SK-N-SH (cell line): ENCODE measurements around the gene MAGI2. TPM values are rescaled to one million over a fixed set of nuclear protein-coding genes. Genes with fewer than 3 reads are reported as not detected.

Experiments used
- CTCF ChIA-PET: fragments of 300-600, 350-600 bp; formaldehyde crosslinking; extraction: SDS; loops from one replicate; lab custom pipeline; 2021; lab: Yijun Ruan, JAX
- POLR2A ChIA-PET: fragments of 350-600 bp; sonication (Branson Sonifier 250); formaldehyde crosslinking; extraction: SDS; loops from one replicate; lab custom pipeline; 2020; ENCODE audit warnings: antibody characterized with exemption, inconsistent platforms; lab: Yijun Ruan, JAX
- DNase-seq: peaks from one replicate; pipeline ENCODE4 v3.0.0; 2012
- H2AFZ ChIP-seq: fragments of 200-600 bp; sonication (generic); 2 replicates; pipeline ENCODE4 v1.8.1; 2016; ENCODE audit warnings: antibody characterized with exemption, mild to moderate bottlenecking, low read depth
- H3F3A ChIP-seq: fragments of 200-600 bp; sonication (generic); replicated peaks from 2 replicates; pipeline ENCODE3; 2016; ENCODE audit warnings: antibody characterized with exemption, mild to moderate bottlenecking; ENCODE audit not compliant: insufficient read depth
- H3K27ac ChIP-seq, 2 experiments: fragments of 200-500 bp in 1 of 2; fragments of 200-600 bp in 1 of 2; sonication (Bioruptor generic) in 1 of 2; sonication (generic), shearing (Covaris generic) in 1 of 2; 2 replicates each; pipeline versions ENCODE4 v1.5.1 to v1.6.1; 2014 to 2016; ENCODE audit warnings: low read depth in 2 of 2, inconsistent platforms in 1 of 2, low read length in 1 of 2, mild to moderate bottlenecking in 1 of 2, mixed read lengths in 1 of 2
- H3K27me3 ChIP-seq: fragments of 200-600 bp; sonication (generic), shearing (Covaris generic); 2 replicates; pipeline ENCODE4 v1.6.1; 2016; ENCODE audit warnings: mixed run types; ENCODE audit not compliant: insufficient read depth
- H3K36me3 ChIP-seq, 2 experiments: fragments of 200-500 bp in 1 of 2; fragments of 200-600 bp in 1 of 2; sonication (Bioruptor generic) in 1 of 2; sonication (generic) in 1 of 2; replicated peaks in 1 of 2; 2 replicates each; pipeline versions ENCODE3 to v1.5.1; 2014 to 2016; ENCODE audit warnings: low read length in 1 of 2, mild to moderate bottlenecking in 1 of 2; ENCODE audit not compliant: insufficient read depth in 2 of 2, control insufficient read depth in 1 of 2
- H3K4me1 ChIP-seq, 2 experiments: fragments of 200-500 bp in 1 of 2; fragments of 200-600 bp in 1 of 2; sonication (Bioruptor generic) in 1 of 2; sonication (generic), shearing (Covaris generic) in 1 of 2; 2 replicates each; pipeline versions ENCODE4 v1.5.1 to v1.6.1; 2014 to 2016; ENCODE audit warnings: low read depth in 1 of 2, low read length in 1 of 2, mixed run types in 1 of 2; ENCODE audit not compliant: insufficient read depth in 2 of 2, control insufficient read depth in 1 of 2
- H3K4me2 ChIP-seq: fragments of 200-600 bp; sonication (generic), shearing (Covaris generic); 2 replicates; pipeline ENCODE4 v1.6.1; 2017; ENCODE audit warnings: mixed run types
- H3K4me3 ChIP-seq, 2 experiments: fragments of 200-500 bp in 1 of 2; fragments of 200-600 bp in 1 of 2; sonication (Bioruptor generic) in 1 of 2; sonication (generic), shearing (Covaris generic) in 1 of 2; 2 replicates each; pipeline versions ENCODE4 v1.5.1 to v1.8.1; 2014 to 2016; ENCODE audit warnings: low read depth in 2 of 2, inconsistent platforms in 1 of 2, low read length in 1 of 2, mild to moderate bottlenecking in 1 of 2, mixed read lengths in 1 of 2, moderate library complexity in 1 of 2
- H3K79me2 ChIP-seq: fragments of 200-600 bp; sonication (generic); 2 replicates; pipeline ENCODE4 v1.8.1; 2017; ENCODE audit warnings: mild to moderate bottlenecking; ENCODE audit not compliant: insufficient read depth
- H3K9ac ChIP-seq: fragments of 200-600 bp; sonication (generic); 2 replicates; pipeline ENCODE4 v1.6.1; 2017; ENCODE audit warnings: mixed run types
- H3K9me2 ChIP-seq: fragments of 200-600 bp; sonication (generic); 2 replicates; pipeline ENCODE4 v1.6.1; 2017; ENCODE audit warnings: mixed run types
- H3K9me3 ChIP-seq: fragments of 200-600 bp; sonication (generic); 2 replicates; pipeline ENCODE4 v1.6.1; 2017; ENCODE audit warnings: mixed run types, mild to moderate bottlenecking, moderate library complexity
- H4K20me1 ChIP-seq: fragments of 200-600 bp; sonication (generic); 2 replicates; pipeline ENCODE4 v1.6.1; 2017; ENCODE audit warnings: mild to moderate bottlenecking, mixed run types; ENCODE audit not compliant: insufficient read depth
- ELF1 ChIP-seq: IDR thresholded peaks from 2 replicates; pipeline ENCODE4 v1.4.0; 2012
- GABPA ChIP-seq: IDR thresholded peaks from 2 replicates; pipeline ENCODE4 v1.4.0; 2012; ENCODE audit warnings: low read depth, mild to moderate bottlenecking
- MEF2A ChIP-seq: IDR thresholded peaks from 2 replicates; pipeline ENCODE4 v1.4.0; 2012; ENCODE audit warnings: low read depth, borderline replicate concordance
- NFIC ChIP-seq: IDR thresholded peaks from 2 replicates; pipeline ENCODE4 v1.4.0; 2012; ENCODE audit warnings: borderline replicate concordance
- TAF1 ChIP-seq: IDR thresholded peaks from 2 replicates; pipeline ENCODE4 v1.6.1; 2012; ENCODE audit warnings: low read depth, mild to moderate bottlenecking, low read length, moderate library complexity, borderline replicate concordance
- TCF12 ChIP-seq: IDR thresholded peaks from 2 replicates; pipeline ENCODE4 v1.4.0; 2012
- WGBS: methylation state at CpG from one replicate; pipeline ENCODE4 v1.1.6; 2017; ENCODE audit warnings: low lambda C conversion rate; 5-methylcytosine and 5-hydroxymethylcytosine counted together
- polyA plus RNA-seq, 3 experiments: library from polyadenylated mRNA; depleted of rRNA; stranded (reverse); fragments of >200 nt; gene quantifications; 2 replicates each; pipeline ENCODE4 v1.2.3, GENCODE V29; 2012
- TF ChIP-seq, protein P1 (sequence below): IDR thresholded peaks from 2 replicates; pipeline ENCODE4; 2012
- TF ChIP-seq, protein P2 (sequence below): fragments of 200-600 bp; sonication (generic); IDR thresholded peaks from 2 replicates; pipeline ENCODE4 v1.6.1; 2017; ENCODE audit warnings: antibody characterized with exemption, mild to moderate bottlenecking, moderate library complexity

The MAGI2 gene
- polyA plus RNA-seq, 1 of the 3 experiments (the other 2 are of a cell fraction), result 1.1 TPM

DNA sequence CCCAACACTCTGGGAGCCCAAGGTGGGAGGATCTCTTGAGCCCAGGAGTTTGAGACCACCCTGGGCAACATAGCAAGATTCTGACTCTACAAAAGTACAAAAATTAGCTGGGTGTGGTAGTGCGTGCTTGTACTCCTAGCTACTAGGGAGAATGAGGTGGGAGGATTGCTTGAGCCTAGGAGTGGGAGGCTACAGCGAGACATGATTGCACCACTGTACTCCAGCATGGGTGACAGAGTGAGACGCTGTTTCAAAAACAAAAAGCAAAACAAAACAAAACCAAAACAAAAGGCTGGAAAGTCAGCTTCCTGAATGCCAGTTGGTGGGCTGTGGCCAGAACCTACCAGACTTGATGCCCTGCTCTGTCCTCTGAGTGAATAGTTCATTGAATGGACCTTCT, 1412.0 kb downstream of the MAGI2 start (continued):
- TF ChIP-seq NFIC, result no peak
- no peak for TF ChIP-seq ELF1
- TF ChIP-seq MEF2A, result no peak
- TF ChIP-seq, protein P1, sequence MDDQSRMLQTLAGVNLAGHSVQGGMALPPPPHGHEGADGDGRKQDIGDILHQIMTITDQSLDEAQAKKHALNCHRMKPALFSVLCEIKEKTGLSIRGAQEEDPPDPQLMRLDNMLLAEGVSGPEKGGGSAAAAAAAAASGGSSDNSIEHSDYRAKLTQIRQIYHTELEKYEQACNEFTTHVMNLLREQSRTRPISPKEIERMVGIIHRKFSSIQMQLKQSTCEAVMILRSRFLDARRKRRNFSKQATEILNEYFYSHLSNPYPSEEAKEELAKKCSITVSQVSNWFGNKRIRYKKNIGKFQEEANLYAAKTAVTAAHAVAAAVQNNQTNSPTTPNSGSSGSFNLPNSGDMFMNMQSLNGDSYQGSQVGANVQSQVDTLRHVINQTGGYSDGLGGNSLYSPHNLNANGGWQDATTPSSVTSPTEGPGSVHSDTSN, result no peak
- no peak for TF ChIP-seq GABPA

DNA sequence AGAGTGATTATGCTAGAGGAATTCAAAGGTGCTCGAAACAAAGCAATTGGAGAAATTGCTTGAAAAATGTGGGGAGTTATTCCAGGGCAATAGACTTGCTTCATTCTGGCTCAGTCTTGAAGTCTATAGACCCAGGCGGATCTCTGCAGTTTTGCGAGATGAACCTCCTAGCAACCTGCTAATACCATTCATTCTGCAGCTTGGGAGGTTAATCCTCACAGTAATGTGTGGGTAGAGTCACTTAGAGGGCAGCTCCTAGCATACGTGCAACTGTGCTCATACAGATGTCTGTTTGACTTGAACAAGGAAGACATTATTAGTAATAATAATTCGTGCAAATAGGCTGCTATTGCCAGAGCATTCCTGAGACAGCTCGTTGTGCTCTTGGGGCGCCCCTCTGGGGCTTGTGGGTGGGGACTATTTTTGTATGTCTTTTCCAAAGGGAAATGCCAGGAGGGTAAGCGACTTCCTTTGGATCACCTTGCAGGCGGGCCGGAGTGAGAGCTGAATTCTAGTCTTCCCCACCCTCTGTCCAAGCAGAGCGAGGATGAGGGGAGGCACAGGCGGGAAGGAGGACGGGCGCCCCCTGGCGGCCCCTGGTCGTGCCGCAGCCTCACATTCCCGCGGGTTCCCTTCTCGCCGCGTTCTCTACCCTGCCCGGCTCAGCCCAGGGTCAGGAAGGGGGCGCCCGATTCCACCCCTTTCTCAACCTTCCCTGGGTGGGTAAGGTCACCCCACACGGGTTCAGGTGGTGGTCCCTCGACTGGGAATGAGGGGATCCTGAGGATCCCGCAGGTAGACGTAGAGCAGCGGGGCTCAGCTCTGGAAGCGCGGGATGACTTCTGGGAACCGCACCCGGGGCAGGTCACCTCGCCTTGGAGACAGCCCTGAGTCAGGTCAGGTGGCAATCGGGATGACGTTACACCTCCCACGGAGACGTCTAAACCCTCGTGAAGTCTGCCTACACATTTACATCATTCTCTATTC, 1413.4 kb downstream of the MAGI2 start:
- Histone ChIP-seq H3K4me2 (no peak overlapping the region), H4K20me1 (no peaks in the 10 kb centered on the region)
- WGBS, result 78% methylated on average over 39 of the region's 40 CpGs

DNA sequence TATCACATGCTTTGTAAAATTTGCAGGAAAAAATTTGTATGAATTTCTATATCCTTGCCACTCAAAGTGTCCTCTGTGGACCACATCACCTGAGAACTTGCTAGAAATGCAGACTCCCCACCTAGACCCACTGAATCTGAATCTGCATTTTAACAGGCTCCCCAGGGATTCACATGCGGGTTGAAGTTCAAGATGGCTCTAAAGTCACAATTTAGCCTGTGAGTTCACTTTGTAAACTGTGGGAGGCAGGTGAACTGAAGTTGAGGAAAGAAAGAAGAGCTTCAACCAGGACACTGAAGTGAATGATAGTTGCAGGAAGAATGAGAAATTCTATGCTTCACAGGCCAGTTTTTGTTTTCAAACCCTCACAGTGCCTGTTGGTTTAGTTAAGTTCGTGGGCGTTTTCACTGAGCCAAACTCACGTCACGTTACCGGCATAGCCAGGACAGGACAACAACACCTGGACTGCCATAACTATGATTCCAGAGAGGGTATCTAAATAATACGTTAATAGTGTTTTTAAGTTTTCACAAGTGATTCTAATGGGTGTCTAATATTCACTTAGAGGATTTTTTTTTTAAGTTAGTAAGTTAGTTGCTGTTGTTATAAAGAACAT, 1414.9 kb downstream of the MAGI2 start:
- no peaks in the 10 kb centered on the region for H3K9me3 ChIP-seq
- no peak overlapping the region for H3K4me3 ChIP-seq
- H3K4me2 ChIP-seq, result no peak overlapping the region
- H3K9me2 ChIP-seq, result no peaks in the 10 kb centered on the region
- no peak overlapping the region for H2AFZ ChIP-seq
- WGBS, result 85% methylated on average over 7 of the region's 7 CpGs
- no peaks in the 10 kb centered on the region for H3K79me2 ChIP-seq
- no peak overlapping the region for H3K27ac ChIP-seq
- POLR2A ChIA-PET, result no interaction called here
- H4K20me1 ChIP-seq, result no peaks in the 10 kb centered on the region
- H3K4me1 ChIP-seq, result no peaks in the 10 kb centered on the region
- TF ChIP-seq TAF1, result no peak
- TF ChIP-seq, protein P1, result no peak
- TF ChIP-seq, all 33 proteins: peak for 0
- Histone ChIP-seq H3K36me3 (no peaks in the 10 kb centered on the region), H3F3A (no peaks in the 10 kb centered on the region), H3K27me3 (no peaks in the 10 kb centered on the region), H3K9ac (no peak overlapping the region)
- no peak for DNase-seq
- CTCF ChIA-PET, result no interaction called here

More for the DNA sequence above, 1413.4 kb downstream of the MAGI2 start:
- Histone ChIP-seq H3K27me3 (no peaks in the 10 kb centered on the region), H2AFZ (no peak overlapping the region), H3K9ac (no peak overlapping the region), H3K36me3 (no peaks in the 10 kb centered on the region), H3K9me2 (no peaks in the 10 kb centered on the region), H3K27ac (no peak overlapping the region), H3F3A (no peaks in the 10 kb centered on the region), H3K4me3 (no peak overlapping the region), H3K9me3 (no peaks in the 10 kb centered on the region), H3K79me2 (no peaks in the 10 kb centered on the region), H3K4me1 (no peaks in the 10 kb centered on the region)
- no peak for DNase-seq
- CTCF ChIA-PET, result interaction anchor here (1.0 to 4.4 kb wide), 2 partner anchors 13 to 19 kb away, joined by 4 to 17 read pairs; no protein-coding TSS in a partner anchor
- POLR2A ChIA-PET, result no interaction called here
- TF ChIP-seq TCF12, result no peak
- TF ChIP-seq, protein P2, sequence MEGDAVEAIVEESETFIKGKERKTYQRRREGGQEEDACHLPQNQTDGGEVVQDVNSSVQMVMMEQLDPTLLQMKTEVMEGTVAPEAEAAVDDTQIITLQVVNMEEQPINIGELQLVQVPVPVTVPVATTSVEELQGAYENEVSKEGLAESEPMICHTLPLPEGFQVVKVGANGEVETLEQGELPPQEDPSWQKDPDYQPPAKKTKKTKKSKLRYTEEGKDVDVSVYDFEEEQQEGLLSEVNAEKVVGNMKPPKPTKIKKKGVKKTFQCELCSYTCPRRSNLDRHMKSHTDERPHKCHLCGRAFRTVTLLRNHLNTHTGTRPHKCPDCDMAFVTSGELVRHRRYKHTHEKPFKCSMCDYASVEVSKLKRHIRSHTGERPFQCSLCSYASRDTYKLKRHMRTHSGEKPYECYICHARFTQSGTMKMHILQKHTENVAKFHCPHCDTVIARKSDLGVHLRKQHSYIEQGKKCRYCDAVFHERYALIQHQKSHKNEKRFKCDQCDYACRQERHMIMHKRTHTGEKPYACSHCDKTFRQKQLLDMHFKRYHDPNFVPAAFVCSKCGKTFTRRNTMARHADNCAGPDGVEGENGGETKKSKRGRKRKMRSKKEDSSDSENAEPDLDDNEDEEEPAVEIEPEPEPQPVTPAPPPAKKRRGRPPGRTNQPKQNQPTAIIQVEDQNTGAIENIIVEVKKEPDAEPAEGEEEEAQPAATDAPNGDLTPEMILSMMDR, result peak; percentile 16
- TF ChIP-seq, all 33 proteins: peak for 1
